ENCODE measurements around the gene CPSF3. TPM values are rescaled to one million over a fixed set of nuclear protein-coding genes. Genes with fewer than 3 reads are reported as not detected.

Gene CPSF3
- total RNA-seq, 2 experiments from 2014 or later: 13.2 to 13.8 TPM

- Mint-ChIP-seq H3K27ac (no peak overlapping the region), H3K4me1 (ENCODE audit: low read depth) (no peaks in the 10 kb centered on the region), H3K9me3 (no peaks in the 10 kb centered on the region), H3K27me3 (no peaks in the 10 kb centered on the region), H3K36me3 (ENCODE audit: low read depth) (peaks cover 57% of the 10 kb centered on the region), H3K4me3 (no peak overlapping the region)
- DNase-seq: no peak
- POLR2A ChIA-PET: no interaction called here
- CTCF ChIA-PET: no interaction called here
- no peak overlapping the region for H3K27ac ChIP-seq (ENCODE audit: low read depth in 1 of 2, low read length in 2 of 2)
- H3K27me3 ChIP-seq (ENCODE audit: control insufficient read depth in 1 of 2, insufficient read depth in 2 of 2, low read length in 2 of 2): no peaks in the 10 kb centered on the region
- H3K36me3 ChIP-seq (ENCODE audit: insufficient read depth, low read length): peaks cover 46% of the 10 kb centered on the region
- intact Hi-C loops (cut with DNase I, micrococcal nuclease): no loop called here
- H3K9me3 ChIP-seq (ENCODE audit: control insufficient read depth in 1 of 2, insufficient read depth in 1 of 2, low read length in 2 of 2): no peaks in the 10 kb centered on the region
- no peaks in the 10 kb centered on the region for H3K4me1 ChIP-seq (ENCODE audit: insufficient read depth, low read length)
- H3K4me3 ChIP-seq (ENCODE audit: low read length): no peak overlapping the region
- ATAC-seq (ENCODE audit: poor library complexity): no peak
- TF ChIP-seq, protein P1, sequence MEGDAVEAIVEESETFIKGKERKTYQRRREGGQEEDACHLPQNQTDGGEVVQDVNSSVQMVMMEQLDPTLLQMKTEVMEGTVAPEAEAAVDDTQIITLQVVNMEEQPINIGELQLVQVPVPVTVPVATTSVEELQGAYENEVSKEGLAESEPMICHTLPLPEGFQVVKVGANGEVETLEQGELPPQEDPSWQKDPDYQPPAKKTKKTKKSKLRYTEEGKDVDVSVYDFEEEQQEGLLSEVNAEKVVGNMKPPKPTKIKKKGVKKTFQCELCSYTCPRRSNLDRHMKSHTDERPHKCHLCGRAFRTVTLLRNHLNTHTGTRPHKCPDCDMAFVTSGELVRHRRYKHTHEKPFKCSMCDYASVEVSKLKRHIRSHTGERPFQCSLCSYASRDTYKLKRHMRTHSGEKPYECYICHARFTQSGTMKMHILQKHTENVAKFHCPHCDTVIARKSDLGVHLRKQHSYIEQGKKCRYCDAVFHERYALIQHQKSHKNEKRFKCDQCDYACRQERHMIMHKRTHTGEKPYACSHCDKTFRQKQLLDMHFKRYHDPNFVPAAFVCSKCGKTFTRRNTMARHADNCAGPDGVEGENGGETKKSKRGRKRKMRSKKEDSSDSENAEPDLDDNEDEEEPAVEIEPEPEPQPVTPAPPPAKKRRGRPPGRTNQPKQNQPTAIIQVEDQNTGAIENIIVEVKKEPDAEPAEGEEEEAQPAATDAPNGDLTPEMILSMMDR (IDR thresholded peaks at IDR 0.05): no peak
Measured at GRCh38 chr2:9408641-9409151, 14.8 kb upstream of the CPSF3 start.

DNA sequence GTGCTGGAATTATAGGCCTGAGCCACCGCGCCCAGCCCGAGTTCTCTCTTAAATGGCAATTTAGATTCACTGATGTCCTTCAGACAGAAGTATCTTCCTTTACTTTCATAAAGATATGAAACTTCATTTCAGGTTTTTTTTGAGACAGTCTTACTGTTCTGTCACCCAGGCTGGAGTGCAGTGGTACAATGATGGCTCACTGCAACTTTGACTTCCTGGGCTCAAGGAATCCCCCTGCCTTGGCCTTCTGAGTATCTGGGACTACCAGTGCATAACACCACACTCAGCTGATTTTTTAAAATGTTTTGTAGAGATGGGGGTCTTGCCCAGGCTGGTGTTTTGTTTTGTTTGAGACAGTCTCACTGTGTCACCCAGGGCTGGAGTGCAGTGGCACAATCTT is 13.3 kb upstream of the CPSF3 start:
- Mint-ChIP-seq H3K27me3 (no peaks in the 10 kb centered on the region), H3K4me3 (no peak overlapping the region), H3K27ac (no peak overlapping the region), H3K36me3 (ENCODE audit: low read depth) (peaks cover 68% of the 10 kb centered on the region), H3K9me3 (no peaks in the 10 kb centered on the region), H3K4me1 (ENCODE audit: low read depth) (no peaks in the 10 kb centered on the region)
- POLR2A ChIA-PET: no interaction called here
- Histone ChIP-seq H3K4me3 (ENCODE audit: low read length) (no peak overlapping the region), H3K9me3 (ENCODE audit: control insufficient read depth in 1 of 2, insufficient read depth in 1 of 2, low read length in 2 of 2) (no peaks in the 10 kb centered on the region), H3K27ac (ENCODE audit: low read depth in 1 of 2, low read length in 2 of 2) (no peak overlapping the region), H3K4me1 (ENCODE audit: insufficient read depth, low read length) (no peaks in the 10 kb centered on the region), H3K27me3 (ENCODE audit: control insufficient read depth in 1 of 2, insufficient read depth in 2 of 2, low read length in 2 of 2) (no peaks in the 10 kb centered on the region), H3K36me3 (ENCODE audit: insufficient read depth, low read length) (peaks cover 46% of the 10 kb centered on the region)
- intact Hi-C loops (cut with DNase I, micrococcal nuclease): no loop called here
- DNase-seq: no peak
- TF ChIP-seq, protein P1 (IDR thresholded peaks at IDR 0.05): no peak
- no peak for ATAC-seq (ENCODE audit: poor library complexity)
- CTCF ChIA-PET: no interaction called here

GRCh38 chr2:9412781-9413180 is 10.7 kb upstream of the CPSF3 start:
- ChIA-PET POLR2A (interaction anchor here (1.1 kb wide), 1 partner anchor 10 kb away, joined by 4 read pairs; the partner anchor contains the start of gene ITGB1BP1), CTCF (no interaction called here)
- H3K27ac ChIP-seq (ENCODE audit: low read depth in 1 of 2, low read length in 2 of 2): no peak overlapping the region
- Mint-ChIP-seq H3K36me3 (ENCODE audit: low read depth) (peaks cover 71% of the 10 kb centered on the region), H3K4me1 (ENCODE audit: low read depth) (peaks cover 12% of the 10 kb centered on the region), H3K27me3 (no peaks in the 10 kb centered on the region), H3K9me3 (no peaks in the 10 kb centered on the region), H3K4me3 (no peak overlapping the region), H3K27ac (no peak overlapping the region)
- no peak for DNase-seq
- H3K4me3 ChIP-seq (ENCODE audit: low read length): no peak overlapping the region
- ATAC-seq (ENCODE audit: poor library complexity): no peak
- peaks cover 4% of the 10 kb centered on the region for H3K4me1 ChIP-seq (ENCODE audit: insufficient read depth, low read length)
- intact Hi-C loops (cut with DNase I, micrococcal nuclease): no loop called here
- no peaks in the 10 kb centered on the region for H3K9me3 ChIP-seq (ENCODE audit: control insufficient read depth in 1 of 2, insufficient read depth in 1 of 2, low read length in 2 of 2)
- TF ChIP-seq, protein P1 (IDR thresholded peaks at IDR 0.05): no peak
- peaks cover 51% of the 10 kb centered on the region for H3K36me3 ChIP-seq (ENCODE audit: insufficient read depth, low read length)
- H3K27me3 ChIP-seq (ENCODE audit: control insufficient read depth in 1 of 2, insufficient read depth in 2 of 2, low read length in 2 of 2): no peaks in the 10 kb centered on the region

Measured in CD4-positive, alpha-beta T cell (primary cell).